GM12878 (cell line): ENCODE results near the gene NEO1. TPM values are rescaled to one million over a fixed set of nuclear protein-coding genes. Genes with fewer than 3 reads are reported as not detected.

ENCODE experiments used
- ATAC-seq: fragments of 200-7000 bp; cut with Tn5 transposase; 3 replicates; pipeline ENCODE4 v1.9.1; 2020; ENCODE audit warnings: mild to moderate bottlenecking, moderate library complexity
- BruUV-seq: library from RNA; stranded (reverse); fragments of 400-500 nt; replicated peaks from 2 replicates; lab custom pipeline; 2021; lab: Mats Ljungman, UMichigan
- CTCF ChIA-PET: fragments of 300-600 bp; sonication (Branson Sonifier 250); formaldehyde crosslinking; extraction: SDS; loops from one replicate; lab custom pipeline; 2021; ENCODE audit warnings: inconsistent platforms; lab: Yijun Ruan, JAX
- POLR2A ChIA-PET: fragments of 350-600 bp; formaldehyde crosslinking; extraction: SDS; loops from one replicate; lab custom pipeline; 2021; ENCODE audit warnings: inconsistent platforms; lab: Charles Lee
- RAD21 ChIA-PET: fragments of 300-600 bp; sonication (Branson Sonifier 250); formaldehyde crosslinking; loops from one replicate; lab custom pipeline; 2023; ENCODE audit warnings: antibody characterized with exemption; ENCODE audit not compliant: unreplicated experiment; lab: Charles Lee
- SMC1A ChIA-PET: fragments of 300-600 bp; sonication (Branson Sonifier 250); formaldehyde crosslinking; loops from one replicate; lab custom pipeline; 2023; ENCODE audit not compliant: unreplicated experiment, uncharacterized antibody; lab: Charles Lee
- DNase-seq: peaks from one replicate; pipeline ENCODE4 v3.0.0-alpha.2; 2011; ENCODE audit warnings: low read depth, low spot score
- FAIRE-seq: peaks from 3 replicates; lab custom pipeline; 2011; peaks lifted over from hg19 to GRCh38; lab: Jason Lieb, UNC
- H2AFZ ChIP-seq: 2 replicates; pipeline ENCODE4 v1.6.0; 2011; ENCODE audit warnings: low read depth, low read length, control low read depth; ENCODE audit not compliant: control insufficient read depth
- H3K27ac ChIP-seq: 2 replicates; pipeline ENCODE4 v1.5.1; 2011; ENCODE audit warnings: control low read depth; ENCODE audit not compliant: control insufficient read depth, insufficient read depth
- H3K27me3 ChIP-seq, 2 experiments: replicated peaks in 1 of 2; 2 replicates each; pipeline versions ENCODE4 v1.6.0 to v1.6.1; 2011; ENCODE audit warnings: low read length in 1 of 2; ENCODE audit not compliant: control insufficient read depth in 2 of 2, insufficient read depth in 2 of 2
- H3K36me3 ChIP-seq, 2 experiments: 2 replicates each; pipeline ENCODE4 v1.5.1; 2011; ENCODE audit warnings: low read length in 1 of 2; ENCODE audit not compliant: control insufficient read depth in 2 of 2, insufficient read depth in 2 of 2
- H3K4me1 ChIP-seq: 2 replicates; pipeline ENCODE4 v1.6.1; 2011; ENCODE audit warnings: mild to moderate bottlenecking, low read length, moderate library complexity, mixed read lengths; ENCODE audit not compliant: control insufficient read depth, insufficient read depth
- H3K4me2 ChIP-seq: 2 replicates; pipeline ENCODE4 v1.6.0; 2011; ENCODE audit warnings: control low read depth; ENCODE audit not compliant: control insufficient read depth, insufficient read depth
- H3K4me3 ChIP-seq: fragments of 200-600 bp; sonication (generic); 2 replicates; pipeline ENCODE4 v1.5.1; 2016
- H3K79me2 ChIP-seq: 2 replicates; pipeline ENCODE4 v1.6.0; 2011; ENCODE audit warnings: low read length; ENCODE audit not compliant: control insufficient read depth, insufficient read depth
- H3K9ac ChIP-seq: 2 replicates; pipeline ENCODE4 v1.8.0; 2011; ENCODE audit warnings: low read length, control low read depth, mixed read lengths; ENCODE audit not compliant: control insufficient read depth, insufficient read depth
- H3K9me3 ChIP-seq: replicated peaks from 3 replicates; pipeline ENCODE4 v1.5.1; 2011; ENCODE audit warnings: mild to moderate bottlenecking, low read length; ENCODE audit not compliant: control insufficient read depth, insufficient read depth
- H4K20me1 ChIP-seq: 2 replicates; pipeline ENCODE4 v1.6.0; 2011; ENCODE audit not compliant: control insufficient read depth, insufficient read depth
- IKZF1 ChIP-seq: fragments of 450-650 bp; conservative IDR thresholded peaks from 2 replicates; pipeline ENCODE4 v1.6.1; 2017; ENCODE audit warnings: antibody characterized with exemption, mild to moderate bottlenecking
- IKZF2 ChIP-seq, 2 experiments: fragments of 450-650 bp; IDR thresholded peaks; 2 replicates each; pipeline ENCODE4 v1.6.1; 2017; ENCODE audit warnings: mild to moderate bottlenecking in 2 of 2, moderate library complexity in 2 of 2
- KAT2A ChIP-seq: conservative IDR thresholded peaks from 2 replicates; pipeline ENCODE4 v1.6.1; 2011; ENCODE audit warnings: low read depth, low read length; ENCODE audit not compliant: control insufficient read depth
- KLF5 ChIP-seq: fragments of 450-650 bp; IDR thresholded peaks from 2 replicates; pipeline ENCODE4 v1.6.1; 2014; ENCODE audit warnings: mild to moderate bottlenecking; ENCODE audit not compliant: partially characterized antibody
- MXI1 ChIP-seq: fragments of 150-350 bp; IDR thresholded peaks from 2 replicates; pipeline ENCODE4 v1.6.1; 2011; ENCODE audit warnings: low read depth, mild to moderate bottlenecking, inconsistent platforms, low read length, improper control_type of control experiment
- NFIC ChIP-seq: IDR thresholded peaks from 2 replicates; pipeline ENCODE4 v1.6.1; 2012; ENCODE audit warnings: low read depth, mild to moderate bottlenecking, inconsistent platforms, low read length, moderate library complexity
- NFYA ChIP-seq: IDR thresholded peaks from 2 replicates; pipeline ENCODE4 v1.6.1; 2011; ENCODE audit warnings: low read depth, mild to moderate bottlenecking, low read length, improper control_type of control experiment, borderline replicate concordance
- SREBF2 ChIP-seq: IDR thresholded peaks from 2 replicates; pipeline ENCODE4 v1.6.1; 2012; ENCODE audit warnings: mild to moderate bottlenecking, low read length
- ZNF24 ChIP-seq: fragments of 450-650 bp; IDR thresholded peaks from 2 replicates; pipeline ENCODE4 v1.6.1; 2017; ENCODE audit warnings: antibody characterized with exemption, mild to moderate bottlenecking
- ZSCAN29 ChIP-seq: fragments of 450-650 bp; IDR thresholded peaks from 2 replicates; pipeline ENCODE4 v1.6.1; 2017; ENCODE audit warnings: mild to moderate bottlenecking, moderate library complexity
- ZZZ3 ChIP-seq: IDR thresholded peaks from 2 replicates; pipeline ENCODE4 v1.6.1; 2011; ENCODE audit warnings: low read depth; ENCODE audit not compliant: control insufficient read depth, insufficient read length
- WGBS: methylation state at CpG from one replicate; pipeline ENCODE4 v1.1.6; 2016; ENCODE audit warnings: low lambda C conversion rate; ENCODE audit not compliant: insufficient replicate concordance, insufficient coverage; ENCODE audit errors: missing lambda C conversion rate; 5-methylcytosine and 5-hydroxymethylcytosine counted together
- in situ Hi-C: fragments of 300-500 bp; cut with MboI; formaldehyde crosslinking; loops from 9 replicates; pipeline ENCODE4 v1.14.3; 2018; ENCODE audit warnings: mixed read lengths
- intact Hi-C: fragments of 100-400 bp; cut with micrococcal nuclease; formaldehyde crosslinking; loops from one replicate; pipeline ENCODE4 v1.14.2; 2022; ENCODE audit not compliant: unreplicated experiment
- polyA plus RNA-seq, 11 experiments: library from polyadenylated mRNA; depleted of rRNA in 4 of 11; unstranded in 6 of 11; stranded (reverse) in 5 of 11; fragments of >200 nt; fragmentation: Nextera tagmentation in 4 of 11; fragmentation: Illumina TruSeq in 1 of 11; extraction: Ambion mirVana in 4 of 11; extraction: Trizol in 1 of 11; gene quantifications; 1 replicate in 1 of 11; 2 replicates in 10 of 11; pipeline versions ENCODE4 v1.2.1 to v1.2.3, GENCODE V29; 2011 to 2016; ENCODE audit warnings: inconsistent platforms in 2 of 11, missing spikeins in 2 of 11, low read depth in 1 of 11
- total RNA-seq, 4 experiments: library from RNA; depleted of rRNA in 3 of 4; stranded (reverse); fragments of >200 nt in 3 of 4; fragmentation: Illumina TruSeq in 1 of 4; extraction: Trizol in 1 of 4; gene quantifications; 2 replicates each; pipeline versions ENCODE4 v1.2.1 to v1.2.3, GENCODE V29; 2013 to 2021
- TF ChIP-seq, protein P1 (sequence below): IDR thresholded peaks from 2 replicates; pipeline ENCODE4 v1.6.1; 2012; ENCODE audit warnings: low read depth, low read length, improper control_type of control experiment
- TF ChIP-seq, protein P2 (sequence below): fragments of 450-650 bp; IDR thresholded peaks from 2 replicates; pipeline ENCODE4 v1.6.1; 2014; ENCODE audit warnings: mild to moderate bottlenecking
- TF ChIP-seq, protein P3 (sequence below): fragments of 450-650 bp; IDR thresholded peaks from 2 replicates; pipeline ENCODE4 v1.6.1; 2017; ENCODE audit warnings: borderline replicate concordance
- TF ChIP-seq, protein P4 (sequence below): IDR thresholded peaks from 2 replicates; pipeline ENCODE4 v1.6.1; 2011; ENCODE audit warnings: low read depth, low read length, improper control_type of control experiment, borderline replicate concordance

The NEO1 gene
- total and polyA plus RNA-seq, 10 of the 15 experiments (the other 5 are each of a cell fraction or from before 2014, with no cell fraction given) = 0.03 to 2.0 (median 0.32) TPM

DNA sequence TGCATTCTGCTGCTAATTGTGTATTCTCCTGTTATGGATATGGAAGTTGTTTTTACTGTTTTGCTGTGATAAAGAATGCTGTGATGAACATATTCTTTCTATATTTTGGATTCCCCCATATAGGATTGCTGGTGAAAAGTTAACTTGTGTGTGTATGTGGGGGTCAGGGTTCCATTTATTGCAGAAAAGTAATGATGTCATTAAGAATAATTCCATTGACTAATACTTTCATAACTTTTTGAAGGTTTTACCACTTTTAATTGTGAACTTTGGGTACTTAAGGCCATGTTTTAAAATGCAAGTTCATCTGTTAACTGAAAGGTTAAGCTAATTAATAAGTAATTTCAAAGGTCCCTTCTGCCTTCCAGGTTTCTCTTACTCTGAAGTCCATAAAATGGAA is 6.2 kb downstream of the NEO1 start:
- Histone ChIP-seq H3K4me1 (no peaks in the 10 kb centered on the region), H3K27ac (no peak overlapping the region), H3K4me3 (no peak overlapping the region), H3K27me3 (peaks cover 0 to 5% of the 10 kb centered on the region in 2 experiments; a peak in 1 of 4 replicates), H3K36me3 (no peaks in the 10 kb centered on the region), H3K4me2 (no peak overlapping the region), H3K9me3 (no peaks in the 10 kb centered on the region), H2AFZ (no peak overlapping the region), H4K20me1 (no peaks in the 10 kb centered on the region), H3K9ac (no peak overlapping the region), H3K79me2 (no peaks in the 10 kb centered on the region)
- SMC1A ChIA-PET = no interaction called here
- no TSS peak for BruUV-seq
- POLR2A ChIA-PET = no interaction called here
- FAIRE-seq = no peak
- in situ Hi-C loops = no loop called here
- no peak for DNase-seq
- RAD21 ChIA-PET = no interaction called here
- CTCF ChIA-PET = interaction anchor here (1.3 kb wide), 1 partner anchor 11 kb away, joined by 4 read pairs; no protein-coding TSS in a partner anchor
- ATAC-seq = no peak
- TF ChIP-seq MXI1 (no peak), IKZF2 (IDR thresholded peaks at IDR 0.05) (no peak), ZSCAN29 (no peak), ZZZ3 (no peak), SREBF2 (no peak), KAT2A (no peak), IKZF1 (no peak)
- intact Hi-C loops = loop anchor here (10.0 kb wide), 1 partner anchor 334 kb away; no protein-coding TSS in a partner anchor

DNA sequence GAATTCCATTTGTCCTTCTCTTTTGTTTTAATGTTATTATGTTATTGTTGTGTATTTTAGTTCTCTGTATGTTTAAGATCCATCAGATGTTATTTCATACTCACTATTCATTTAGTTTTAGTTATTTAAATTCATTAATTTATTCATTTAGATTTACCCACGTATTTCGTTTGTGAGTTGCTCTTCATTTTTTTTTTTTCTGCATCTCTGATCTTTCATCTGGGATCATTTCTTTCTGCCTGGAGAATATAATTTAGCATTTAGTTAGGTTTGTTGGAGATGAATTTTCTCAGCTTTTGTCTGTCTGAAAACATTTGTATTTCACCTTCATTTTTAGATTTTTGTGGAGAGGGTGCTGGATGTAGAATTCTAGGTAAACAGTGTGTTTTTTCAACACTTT is 12.9 kb downstream of the NEO1 start:
- intact Hi-C loops = no loop called here
- TF ChIP-seq NFIC = no peak
- TF ChIP-seq, protein P1, sequence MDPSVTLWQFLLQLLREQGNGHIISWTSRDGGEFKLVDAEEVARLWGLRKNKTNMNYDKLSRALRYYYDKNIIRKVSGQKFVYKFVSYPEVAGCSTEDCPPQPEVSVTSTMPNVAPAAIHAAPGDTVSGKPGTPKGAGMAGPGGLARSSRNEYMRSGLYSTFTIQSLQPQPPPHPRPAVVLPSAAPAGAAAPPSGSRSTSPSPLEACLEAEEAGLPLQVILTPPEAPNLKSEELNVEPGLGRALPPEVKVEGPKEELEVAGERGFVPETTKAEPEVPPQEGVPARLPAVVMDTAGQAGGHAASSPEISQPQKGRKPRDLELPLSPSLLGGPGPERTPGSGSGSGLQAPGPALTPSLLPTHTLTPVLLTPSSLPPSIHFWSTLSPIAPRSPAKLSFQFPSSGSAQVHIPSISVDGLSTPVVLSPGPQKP = no peak
- TF ChIP-seq, protein P2, sequence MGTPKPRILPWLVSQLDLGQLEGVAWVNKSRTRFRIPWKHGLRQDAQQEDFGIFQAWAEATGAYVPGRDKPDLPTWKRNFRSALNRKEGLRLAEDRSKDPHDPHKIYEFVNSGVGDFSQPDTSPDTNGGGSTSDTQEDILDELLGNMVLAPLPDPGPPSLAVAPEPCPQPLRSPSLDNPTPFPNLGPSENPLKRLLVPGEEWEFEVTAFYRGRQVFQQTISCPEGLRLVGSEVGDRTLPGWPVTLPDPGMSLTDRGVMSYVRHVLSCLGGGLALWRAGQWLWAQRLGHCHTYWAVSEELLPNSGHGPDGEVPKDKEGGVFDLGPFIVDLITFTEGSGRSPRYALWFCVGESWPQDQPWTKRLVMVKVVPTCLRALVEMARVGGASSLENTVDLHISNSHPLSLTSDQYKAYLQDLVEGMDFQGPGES = no peak
- no peak for TF ChIP-seq KLF5
- TF ChIP-seq, protein P3, sequence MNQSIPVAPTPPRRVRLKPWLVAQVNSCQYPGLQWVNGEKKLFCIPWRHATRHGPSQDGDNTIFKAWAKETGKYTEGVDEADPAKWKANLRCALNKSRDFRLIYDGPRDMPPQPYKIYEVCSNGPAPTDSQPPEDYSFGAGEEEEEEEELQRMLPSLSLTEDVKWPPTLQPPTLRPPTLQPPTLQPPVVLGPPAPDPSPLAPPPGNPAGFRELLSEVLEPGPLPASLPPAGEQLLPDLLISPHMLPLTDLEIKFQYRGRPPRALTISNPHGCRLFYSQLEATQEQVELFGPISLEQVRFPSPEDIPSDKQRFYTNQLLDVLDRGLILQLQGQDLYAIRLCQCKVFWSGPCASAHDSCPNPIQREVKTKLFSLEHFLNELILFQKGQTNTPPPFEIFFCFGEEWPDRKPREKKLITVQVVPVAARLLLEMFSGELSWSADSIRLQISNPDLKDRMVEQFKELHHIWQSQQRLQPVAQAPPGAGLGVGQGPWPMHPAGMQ = no peak
- TF ChIP-seq NFYA = no peak
- TF ChIP-seq, protein P4, sequence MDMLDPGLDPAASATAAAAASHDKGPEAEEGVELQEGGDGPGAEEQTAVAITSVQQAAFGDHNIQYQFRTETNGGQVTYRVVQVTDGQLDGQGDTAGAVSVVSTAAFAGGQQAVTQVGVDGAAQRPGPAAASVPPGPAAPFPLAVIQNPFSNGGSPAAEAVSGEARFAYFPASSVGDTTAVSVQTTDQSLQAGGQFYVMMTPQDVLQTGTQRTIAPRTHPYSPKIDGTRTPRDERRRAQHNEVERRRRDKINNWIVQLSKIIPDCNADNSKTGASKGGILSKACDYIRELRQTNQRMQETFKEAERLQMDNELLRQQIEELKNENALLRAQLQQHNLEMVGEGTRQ = no peak
- no peak for TF ChIP-seq ZNF24

More for the DNA sequence above, 12.9 kb downstream of the NEO1 start:
- no TSS peak for BruUV-seq
- RAD21 ChIA-PET = no interaction called here
- DNase-seq (no peak), FAIRE-seq (no peak), ATAC-seq (no peak)
- Histone ChIP-seq H3K79me2 (no peaks in the 10 kb centered on the region), H3K4me3 (no peak overlapping the region), H3K4me1 (no peaks in the 10 kb centered on the region), H3K9me3 (no peaks in the 10 kb centered on the region), H2AFZ (no peak overlapping the region), H4K20me1 (no peaks in the 10 kb centered on the region), H3K4me2 (no peak overlapping the region), H3K9ac (no peak overlapping the region), H3K36me3 (no peaks in the 10 kb centered on the region), H3K27ac (no peak overlapping the region), H3K27me3 (no peaks in the 10 kb centered on the region)
- in situ Hi-C loops = no loop called here
- SMC1A ChIA-PET = no interaction called here
- POLR2A ChIA-PET = no interaction called here
- WGBS = 43% methylated on average over 2 of the region's 2 CpGs
- CTCF ChIA-PET = interaction anchor here (0.6 kb wide), 1 partner anchor 12 kb away, joined by 3 read pairs; no protein-coding TSS in a partner anchor
